ENCODE measurements around the gene TMEM184B.

DNA sequence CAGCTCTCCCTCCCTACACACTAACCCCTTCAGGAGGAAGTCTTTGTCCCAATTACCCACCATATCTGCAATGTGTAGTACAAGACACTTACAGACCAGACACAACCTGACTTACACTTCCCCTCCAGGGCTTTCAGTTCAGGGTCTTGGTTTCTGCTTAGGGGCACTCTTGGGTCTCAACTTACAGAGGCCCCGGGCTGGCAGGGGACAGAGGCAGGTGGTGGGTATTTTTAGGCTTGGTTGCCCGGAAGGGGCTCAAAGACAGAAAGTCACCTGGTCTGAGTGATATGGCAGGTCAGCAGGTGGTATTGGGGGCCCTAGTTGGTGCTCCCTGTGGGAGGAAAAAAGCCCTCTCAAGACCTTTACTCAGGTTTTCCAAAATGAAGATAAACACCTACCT, 3.4 kb upstream of the TMEM184B start:
- TF ChIP-seq, protein P1, sequence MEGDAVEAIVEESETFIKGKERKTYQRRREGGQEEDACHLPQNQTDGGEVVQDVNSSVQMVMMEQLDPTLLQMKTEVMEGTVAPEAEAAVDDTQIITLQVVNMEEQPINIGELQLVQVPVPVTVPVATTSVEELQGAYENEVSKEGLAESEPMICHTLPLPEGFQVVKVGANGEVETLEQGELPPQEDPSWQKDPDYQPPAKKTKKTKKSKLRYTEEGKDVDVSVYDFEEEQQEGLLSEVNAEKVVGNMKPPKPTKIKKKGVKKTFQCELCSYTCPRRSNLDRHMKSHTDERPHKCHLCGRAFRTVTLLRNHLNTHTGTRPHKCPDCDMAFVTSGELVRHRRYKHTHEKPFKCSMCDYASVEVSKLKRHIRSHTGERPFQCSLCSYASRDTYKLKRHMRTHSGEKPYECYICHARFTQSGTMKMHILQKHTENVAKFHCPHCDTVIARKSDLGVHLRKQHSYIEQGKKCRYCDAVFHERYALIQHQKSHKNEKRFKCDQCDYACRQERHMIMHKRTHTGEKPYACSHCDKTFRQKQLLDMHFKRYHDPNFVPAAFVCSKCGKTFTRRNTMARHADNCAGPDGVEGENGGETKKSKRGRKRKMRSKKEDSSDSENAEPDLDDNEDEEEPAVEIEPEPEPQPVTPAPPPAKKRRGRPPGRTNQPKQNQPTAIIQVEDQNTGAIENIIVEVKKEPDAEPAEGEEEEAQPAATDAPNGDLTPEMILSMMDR (IDR thresholded peaks at IDR 0.05) = no peak
- TF ChIP-seq EP300 (IDR thresholded peaks at IDR 0.05) (no peak), POLR2AphosphoS5 (IDR thresholded peaks at IDR 0.05) (no peak), POLR2A (IDR thresholded peaks at IDR 0.05) (no peak)

Measured in stomach (tissue), 4 donors.